Lower leg skin (tissue), 4 donors: ENCODE results near the gene TOMM70. TPM values are rescaled to one million over a fixed set of nuclear protein-coding genes. Genes with fewer than 3 reads are reported as not detected.

Source experiments
- DNase-seq, 2 donors: peaks; one replicate each; pipeline ENCODE4 v3.0.0-alpha.2; 2019; ENCODE audit warnings: low spot score in 2 of 2
- H3K4me3 ChIP-seq: fragments of 200-600 bp; sonication (generic); 2 replicates; pipeline ENCODE4 v1.5.1; 2017; ENCODE audit warnings: mild to moderate bottlenecking, low read depth; ENCODE audit not compliant: poor library complexity, severe bottlenecking
- CTCF ChIP-seq, 3 donors: fragments of 450-650 bp; IDR thresholded peaks; one replicate each; pipeline ENCODE4 v1.5.1; 2016; ENCODE audit warnings: antibody characterized with exemption in 3 of 3, mild to moderate bottlenecking in 3 of 3, moderate library complexity in 2 of 3
- POLR2A ChIP-seq, 2 donors: fragments of 450-650 bp; IDR thresholded peaks; one replicate each; pipeline ENCODE4 v1.6.1; 2016 to 2017; ENCODE audit warnings: antibody characterized with exemption in 2 of 2, mild to moderate bottlenecking in 1 of 2, moderate library complexity in 1 of 2
- WGBS, 2 donors: methylation state at CpG; one replicate each; pipeline ENCODE4 v1.1.5; 2018; 5-methylcytosine and 5-hydroxymethylcytosine counted together
- intact Hi-C: fragments of 100-400 bp; cut with DNase I; formaldehyde crosslinking; loops from one replicate; pipeline ENCODE4 v1.15.0; 2023; ENCODE audit warnings: low total_unique reads
- total RNA-seq, 4 donors: library from RNA; depleted of rRNA; stranded (reverse); fragments of >200 nt; gene quantifications; one replicate each; pipeline ENCODE4 v1.1.0, GENCODE V29; 2016

TOMM70 gene
- total RNA-seq, 4 donors from 2014 or later, result 30.4 to 35.3 (median 33.5) TPM

- DNase-seq, result peak; percentile 52 to 94
- TF ChIP-seq POLR2A (IDR thresholded peaks at IDR 0.05), result no peak
- TF ChIP-seq CTCF (IDR thresholded peaks at IDR 0.05), result no peak
- 0 to 1% methylated on average over 51 of the region's 77 CpGs for WGBS, 2 donors
- peak within 1 kb of the TSS; percentile 61 for H3K4me3 ChIP-seq
- intact Hi-C loops, result no loop called here
Measured at GRCh38 chr3:100334488-100335351, 66.2 kb downstream of the TOMM70 start, which contains the start of gene NIT2. TSS of gene NIT2 (plus strand) at chr3:100334757. CDS start at chr3:100334792, 35 bp downstream.

GRCh38 chr3:100333970-100334487 lies 66.9 kb downstream of the TOMM70 start:
- 33 to 41% methylated on average over 14 of the region's 14 CpGs for WGBS, 2 donors
- no peak for TF ChIP-seq CTCF (IDR thresholded peaks at IDR 0.05)
- DNase-seq, result no peak
- peak overlapping the region; percentile 61 for H3K4me3 ChIP-seq
- intact Hi-C loops, result no loop called here

- DNase-seq, result no peak
Measured at GRCh38 chr3:100333051-100333450, 67.8 kb downstream of the TOMM70 start.

GRCh38 chr3:100331660-100332059 lies 69.2 kb downstream of the TOMM70 start:
- intact Hi-C loops, result no loop called here
- TF ChIP-seq POLR2A (IDR thresholded peaks at IDR 0.05) (no peak), CTCF (IDR thresholded peaks at IDR 0.05) (no peak)
- no peak for DNase-seq
- H3K4me3 ChIP-seq, result no peak overlapping the region
- WGBS, 2 donors, result 92 to 93% methylated on average over 4 of the region's 4 CpGs

More at GRCh38 chr3:100333051-100333450, 67.8 kb downstream of the TOMM70 start:
- H3K4me3 ChIP-seq, result no peak overlapping the region
- intact Hi-C loops, result no loop called here
- TF ChIP-seq POLR2A (IDR thresholded peaks at IDR 0.05), result no peak
- TF ChIP-seq CTCF (IDR thresholded peaks at IDR 0.05), result no peak

GRCh38 chr3:100330651-100331050 lies 70.2 kb downstream of the TOMM70 start:
- TF ChIP-seq CTCF (IDR thresholded peaks at IDR 0.05) (no peak), POLR2A (IDR thresholded peaks at IDR 0.05) (no peak)
- intact Hi-C loops, result no loop called here
- no peak overlapping the region for H3K4me3 ChIP-seq
- WGBS, 2 donors, result 83 to 88% methylated on average over 5 of the region's 5 CpGs
- no peak for DNase-seq
